IPS-20b (cell line): ENCODE data around the gene BCOR.

Source experiments
- H3K27ac ChIP-seq: one replicate; pipeline ENCODE4 v1.5.1; 2013; ENCODE audit warnings: low read length
- H3K27me3 ChIP-seq: 2 replicates; pipeline ENCODE4 v1.6.1; 2013; ENCODE audit warnings: mild to moderate bottlenecking, low read length, inconsistent platforms; ENCODE audit not compliant: insufficient read depth
- H3K36me3 ChIP-seq: 2 replicates; pipeline ENCODE4 v1.6.1; 2013; ENCODE audit warnings: low read depth, mild to moderate bottlenecking, inconsistent platforms, low read length, moderate library complexity; ENCODE audit not compliant: insufficient read depth
- H3K4me1 ChIP-seq: 2 replicates; pipeline ENCODE4 v1.6.1; 2013; ENCODE audit warnings: mild to moderate bottlenecking, control low read depth, inconsistent platforms, low read length, moderate library complexity; ENCODE audit not compliant: insufficient read depth
- H3K4me3 ChIP-seq: 2 replicates; pipeline ENCODE4 v1.5.1; 2013; ENCODE audit warnings: mild to moderate bottlenecking, low read length, inconsistent platforms
- H3K9ac ChIP-seq: 2 replicates; pipeline ENCODE4 v1.6.1; 2013; ENCODE audit warnings: low read depth, mild to moderate bottlenecking, inconsistent platforms, low read length, moderate library complexity
- H3K9me3 ChIP-seq: 2 replicates; pipeline ENCODE4 v1.6.1; 2013; ENCODE audit warnings: mild to moderate bottlenecking, low read depth, low read length, inconsistent platforms; ENCODE audit not compliant: insufficient read depth

The BCOR gene

DNA sequence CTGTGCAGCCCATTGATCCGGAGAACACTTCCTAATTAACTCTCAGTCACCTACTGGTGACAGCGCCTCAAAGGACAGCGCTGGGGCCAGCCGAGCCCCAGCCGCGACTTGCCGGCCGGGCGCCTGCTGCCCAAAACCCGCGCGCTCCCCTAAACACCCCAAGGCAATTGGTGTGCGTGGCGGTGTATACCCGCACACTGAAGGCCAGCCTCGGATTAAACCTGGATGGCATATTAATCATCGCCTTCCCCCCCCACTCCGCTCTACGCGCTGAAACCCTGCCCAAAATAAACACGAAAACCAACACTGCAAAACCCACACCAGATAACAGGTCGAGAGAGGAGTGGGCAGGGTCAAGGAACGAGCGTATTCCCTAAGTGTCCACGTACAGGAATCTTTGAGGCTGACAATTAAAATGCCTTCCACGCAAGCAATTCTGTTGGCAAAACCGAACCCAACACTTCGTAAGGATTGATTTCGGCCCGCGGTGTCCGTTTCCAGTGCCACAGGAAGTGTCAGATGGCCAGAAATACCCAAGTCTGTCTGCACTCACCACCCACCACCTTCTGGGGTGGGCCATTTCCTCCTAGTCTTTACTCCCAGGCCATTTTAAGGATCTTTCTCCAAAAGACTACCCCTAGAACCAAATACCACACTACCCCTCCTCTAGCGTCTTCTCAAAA is 2.7 kb downstream of the BCOR start:
- Histone ChIP-seq H3K27me3 (peaks cover 15% of the 10 kb centered on the region), H3K27ac (no peak overlapping the region), H3K9ac (peak overlapping the region; percentile 79; the same call in 1 of the 2 replicates), H3K9me3 (no peaks in the 10 kb centered on the region), H3K4me3 (peak overlapping the region; percentile 85), H3K4me1 (peaks cover 15% of the 10 kb centered on the region; the same call in 1 of the 2 replicates), H3K36me3 (no peaks in the 10 kb centered on the region)

DNA sequence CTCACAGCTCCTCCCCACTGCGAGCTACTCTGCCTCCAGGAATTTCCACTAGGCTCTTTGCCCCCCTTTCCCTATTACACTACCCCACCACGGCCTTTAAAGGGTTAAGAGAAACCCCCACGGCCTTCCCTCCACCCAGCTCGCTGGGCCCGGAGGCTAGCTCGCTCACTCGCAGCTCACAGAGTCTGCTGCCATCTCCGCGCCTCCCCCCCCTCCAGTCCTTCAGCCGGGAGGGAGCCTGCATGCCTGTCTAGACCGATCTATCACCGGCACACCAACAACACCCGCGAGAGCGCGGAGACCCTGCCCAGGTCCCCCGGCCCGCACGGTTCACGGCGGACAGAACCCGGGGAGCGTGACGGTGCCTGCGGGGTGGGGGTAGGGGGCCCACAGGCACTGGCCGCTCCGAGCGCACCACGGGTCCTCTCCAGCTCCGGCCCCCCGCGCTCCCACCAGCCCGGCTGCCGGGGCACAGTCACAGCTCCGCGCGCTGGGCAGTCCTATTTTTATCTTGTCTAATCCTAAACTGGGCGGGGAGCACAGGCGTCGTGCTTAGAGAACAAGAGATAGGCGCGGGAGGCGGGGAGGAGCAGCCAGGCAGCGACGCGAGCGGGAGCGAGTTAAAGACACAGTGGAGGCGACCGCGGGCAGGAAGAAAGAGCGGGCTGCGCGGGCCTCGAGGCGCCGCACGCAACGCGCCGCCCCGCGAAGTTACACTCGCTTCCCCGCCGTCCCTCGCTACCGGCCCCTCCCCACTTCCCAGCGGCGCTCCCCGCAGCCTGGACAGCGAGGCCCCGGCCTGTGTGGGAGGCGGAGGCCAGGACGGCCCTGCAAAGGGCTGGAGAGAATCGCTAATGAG is 3.5 kb downstream of the BCOR start:
- H3K4me3 ChIP-seq = peak overlapping the region; percentile 85
- H3K36me3 ChIP-seq = no peaks in the 10 kb centered on the region
- peak overlapping the region; percentile 79; the same call in 1 of the 2 replicates for H3K9ac ChIP-seq
- H3K27me3 ChIP-seq = peaks cover 11% of the 10 kb centered on the region; the same call in 1 of the 2 replicates
- no peaks in the 10 kb centered on the region for H3K9me3 ChIP-seq
- peaks cover 10% of the 10 kb centered on the region for H3K4me1 ChIP-seq
- H3K27ac ChIP-seq = no peak overlapping the region

DNA sequence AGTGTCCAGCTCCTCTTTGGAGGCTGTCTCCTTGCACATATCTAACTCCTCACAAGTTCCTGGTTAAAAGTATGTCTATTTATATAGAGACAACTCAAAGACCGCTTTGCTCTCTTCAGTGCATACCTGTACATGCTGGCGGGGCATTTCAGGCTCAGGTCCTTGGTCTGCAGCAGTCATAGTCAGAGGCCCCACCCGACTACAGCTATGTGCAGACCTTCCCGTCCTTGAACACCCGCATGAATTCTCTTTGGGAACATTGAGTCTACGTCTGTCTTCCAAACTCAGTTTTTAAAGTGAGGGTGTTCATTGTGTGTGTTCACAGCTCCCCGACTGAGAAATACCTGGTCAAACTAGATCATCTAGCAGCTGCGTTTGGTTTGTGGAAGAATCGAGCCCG is 4.2 kb downstream of the BCOR start:
- peak overlapping the region; percentile 79; the same call in 1 of the 2 replicates for H3K9ac ChIP-seq
- H3K9me3 ChIP-seq = no peaks in the 10 kb centered on the region
- H3K4me1 ChIP-seq = peaks cover 16% of the 10 kb centered on the region
- peak overlapping the region; percentile 85 for H3K4me3 ChIP-seq
- no peak overlapping the region for H3K27ac ChIP-seq
- H3K27me3 ChIP-seq = peaks cover 11% of the 10 kb centered on the region; the same call in 1 of the 2 replicates
- H3K36me3 ChIP-seq = no peaks in the 10 kb centered on the region

DNA sequence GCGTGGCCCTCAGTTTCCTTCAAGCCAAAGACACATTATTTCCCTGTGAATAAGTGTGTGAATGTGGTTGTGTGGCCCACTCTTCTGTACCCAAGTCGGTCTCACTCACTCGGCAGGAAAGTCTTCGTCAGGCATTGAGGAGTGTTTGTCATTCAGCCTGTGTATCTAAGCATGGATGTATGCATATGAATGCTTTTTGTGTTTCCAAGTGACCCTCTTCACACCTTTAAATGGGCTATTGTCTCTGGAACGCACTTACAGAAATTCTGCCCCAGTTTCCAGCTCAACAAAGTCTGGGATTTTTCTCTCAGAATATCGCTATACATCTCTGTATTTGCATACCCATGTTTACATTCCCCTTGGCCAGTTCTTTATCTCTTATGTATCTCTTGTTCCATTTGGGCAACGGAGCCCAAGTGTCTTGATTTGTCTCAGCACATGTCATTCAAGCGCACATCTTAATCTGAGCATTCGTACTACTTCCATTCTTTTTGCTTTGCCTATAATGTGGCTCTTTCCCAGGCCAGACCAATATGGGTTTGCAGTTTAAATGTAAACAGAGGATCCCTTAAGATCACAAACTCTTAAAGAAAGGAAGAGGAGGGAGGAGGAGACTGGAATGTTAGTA is 4.8 kb downstream of the BCOR start:
- H3K27ac ChIP-seq = peak overlapping the region; percentile 36
- H3K4me1 ChIP-seq = peaks cover 22% of the 10 kb centered on the region
- H3K4me3 ChIP-seq = peak overlapping the region; percentile 85
- H3K9ac ChIP-seq = peak overlapping the region; percentile 87
- H3K9me3 ChIP-seq = no peaks in the 10 kb centered on the region
- peaks cover 13% of the 10 kb centered on the region; the same call in 1 of the 2 replicates for H3K27me3 ChIP-seq
- H3K36me3 ChIP-seq = no peaks in the 10 kb centered on the region

DNA sequence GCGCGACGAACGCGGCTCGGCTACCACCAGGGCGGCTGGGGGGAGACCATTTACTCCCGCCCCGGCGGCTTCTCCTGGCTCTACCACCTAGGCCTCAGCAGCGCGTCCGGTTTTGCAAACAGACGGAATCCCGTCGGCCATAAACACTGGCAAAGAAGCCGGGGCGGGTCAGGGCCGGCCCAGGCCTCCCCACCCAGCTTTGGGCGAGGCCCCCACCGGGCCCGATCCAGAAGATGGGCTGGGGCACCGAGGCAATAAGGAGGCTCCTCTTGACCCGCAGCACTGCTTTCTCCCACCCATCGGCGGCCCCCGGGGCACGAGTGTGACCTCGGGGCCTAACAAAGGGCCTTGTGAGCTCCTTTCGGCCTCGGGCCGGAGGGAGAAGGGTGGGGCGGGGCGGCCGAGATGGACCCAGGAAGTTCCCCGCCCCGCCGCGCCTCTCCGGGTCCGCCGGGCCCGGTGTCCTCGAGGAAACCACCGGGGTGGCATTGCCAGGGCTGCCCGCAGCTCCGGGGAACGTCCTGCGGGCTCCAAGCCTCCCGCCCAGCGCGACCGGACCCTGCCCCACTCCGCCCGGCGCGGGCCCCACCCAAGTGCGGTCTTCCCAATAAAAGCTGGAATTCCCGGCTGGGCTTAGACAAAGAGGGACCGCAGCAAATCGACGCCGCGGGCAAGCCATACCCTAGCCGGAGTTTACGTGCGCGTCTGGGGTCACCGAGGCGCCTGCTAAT is 5.9 kb downstream of the BCOR start:
- Histone ChIP-seq H3K4me1 (peaks cover 30% of the 10 kb centered on the region), H3K36me3 (no peaks in the 10 kb centered on the region), H3K27ac (no peak overlapping the region), H3K27me3 (peaks cover 24% of the 10 kb centered on the region; the same call in 1 of the 2 replicates), H3K9ac (peak overlapping the region; percentile 87), H3K9me3 (no peaks in the 10 kb centered on the region), H3K4me3 (peak overlapping the region; percentile 85)

DNA sequence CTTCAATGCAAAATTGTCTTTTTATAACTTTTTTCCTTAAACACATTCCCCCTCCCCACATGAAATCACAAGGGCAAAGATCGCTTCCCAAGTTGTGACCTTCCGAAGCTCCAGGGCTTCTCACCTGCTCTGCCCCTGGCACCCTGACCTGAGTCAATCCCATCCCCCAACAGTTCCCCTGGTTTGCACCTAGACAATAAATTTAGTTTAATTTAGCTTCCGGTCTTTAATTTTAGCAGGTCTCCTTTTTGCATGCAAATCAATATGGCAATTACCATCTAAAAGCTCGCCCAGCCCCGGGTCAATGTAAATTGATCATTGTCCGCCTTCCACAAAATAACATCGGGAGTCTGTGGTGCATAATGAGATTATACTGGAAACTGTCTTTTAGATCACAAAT is 6.8 kb downstream of the BCOR start:
- H3K36me3 ChIP-seq = no peaks in the 10 kb centered on the region
- no peaks in the 10 kb centered on the region for H3K9me3 ChIP-seq
- peaks cover 33% of the 10 kb centered on the region; the same call in 1 of the 2 replicates for H3K27me3 ChIP-seq
- peaks cover 36% of the 10 kb centered on the region for H3K4me1 ChIP-seq
- peak overlapping the region; percentile 87 for H3K9ac ChIP-seq
- H3K27ac ChIP-seq = no peak overlapping the region
- H3K4me3 ChIP-seq = peak overlapping the region; percentile 85

DNA sequence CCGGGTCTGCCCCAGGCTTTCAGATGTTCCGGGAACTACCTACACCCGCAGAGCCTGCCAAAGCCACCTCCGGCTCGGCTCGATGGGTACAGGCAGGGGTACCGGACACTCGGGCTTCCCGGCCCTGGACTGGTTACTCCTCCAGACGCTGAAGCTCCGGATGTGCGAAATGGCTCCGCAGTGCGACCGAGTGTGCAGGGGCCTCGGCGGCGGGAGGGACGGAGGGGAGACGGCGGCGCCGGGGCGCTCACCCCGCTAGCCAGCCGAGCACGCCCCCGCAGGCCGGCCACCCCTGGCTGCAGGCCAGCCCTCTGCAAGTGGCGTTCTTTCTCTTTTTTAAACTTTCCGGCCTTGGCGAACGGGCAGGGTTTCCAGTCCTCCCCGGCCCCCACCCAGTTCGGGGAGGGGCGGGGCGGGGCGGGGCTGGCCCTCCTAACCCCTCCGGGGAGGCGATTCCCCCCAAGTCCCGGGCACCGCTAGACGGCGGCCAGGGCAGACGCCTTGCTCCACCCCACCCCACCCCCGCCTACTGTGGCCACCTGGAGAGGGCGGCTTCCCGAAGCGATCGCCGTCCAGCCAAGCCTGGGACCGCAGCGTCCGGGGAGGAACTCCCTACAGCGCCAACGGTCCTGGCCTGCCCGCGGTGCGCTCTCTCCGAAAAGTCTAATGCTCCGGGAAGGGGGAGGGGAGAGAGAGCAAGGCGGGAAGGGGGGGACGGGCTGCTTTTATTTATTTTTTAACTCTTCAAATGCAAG is 7.5 kb downstream of the BCOR start:
- H3K9ac ChIP-seq = peak overlapping the region; percentile 87; the same call in 1 of the 2 replicates
- H3K9me3 ChIP-seq = no peaks in the 10 kb centered on the region
- H3K4me3 ChIP-seq = peak overlapping the region; percentile 85; the same call in 1 of the 2 replicates
- H3K27me3 ChIP-seq = peaks cover 37% of the 10 kb centered on the region; the same call in 1 of the 2 replicates
- peaks cover 44% of the 10 kb centered on the region for H3K4me1 ChIP-seq
- no peak overlapping the region for H3K27ac ChIP-seq
- H3K36me3 ChIP-seq = no peaks in the 10 kb centered on the region

DNA sequence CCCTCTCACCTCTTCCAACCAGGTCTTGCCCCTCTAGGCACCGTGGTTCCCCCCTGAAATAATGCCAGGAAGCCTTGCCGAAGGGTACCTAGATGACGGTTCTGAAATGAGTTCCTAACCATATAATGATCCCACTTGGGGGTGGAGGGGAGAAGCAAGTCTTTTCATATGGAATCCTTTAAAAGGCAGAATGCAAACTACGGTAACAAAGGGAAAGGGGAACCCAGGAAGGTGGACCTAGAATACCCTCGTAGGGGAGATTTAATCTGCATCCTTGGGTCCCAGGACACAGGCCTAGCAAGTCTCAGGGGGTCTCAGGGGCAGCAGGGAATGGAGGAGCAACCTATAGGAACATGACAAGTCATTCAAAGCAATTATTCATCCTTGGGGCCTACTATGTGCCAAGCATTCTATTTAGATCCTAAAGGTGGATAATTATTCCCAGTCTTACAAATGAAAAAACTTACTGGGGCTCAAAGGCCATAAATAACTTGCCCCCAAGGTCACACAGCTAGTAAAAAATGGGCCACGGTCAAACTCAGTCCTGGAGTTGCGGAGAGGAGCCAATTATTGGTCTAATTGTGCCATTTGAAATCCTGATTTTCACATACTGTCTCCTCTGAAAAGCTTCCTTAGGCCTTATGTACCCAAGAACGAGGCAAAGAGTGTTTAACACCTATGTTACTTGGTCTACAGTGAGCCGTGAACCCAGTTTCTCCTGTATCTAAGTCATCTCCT is 8.8 kb downstream of the BCOR start:
- H3K9me3 ChIP-seq = no peaks in the 10 kb centered on the region
- no peak overlapping the region for H3K27ac ChIP-seq
- H3K4me1 ChIP-seq = peaks cover 54% of the 10 kb centered on the region
- H3K4me3 ChIP-seq = peak overlapping the region; percentile 85
- H3K9ac ChIP-seq = peak overlapping the region; percentile 53; the same call in 1 of the 2 replicates
- H3K27me3 ChIP-seq = peaks cover 46% of the 10 kb centered on the region; the same call in 1 of the 2 replicates
- H3K36me3 ChIP-seq = no peaks in the 10 kb centered on the region

DNA sequence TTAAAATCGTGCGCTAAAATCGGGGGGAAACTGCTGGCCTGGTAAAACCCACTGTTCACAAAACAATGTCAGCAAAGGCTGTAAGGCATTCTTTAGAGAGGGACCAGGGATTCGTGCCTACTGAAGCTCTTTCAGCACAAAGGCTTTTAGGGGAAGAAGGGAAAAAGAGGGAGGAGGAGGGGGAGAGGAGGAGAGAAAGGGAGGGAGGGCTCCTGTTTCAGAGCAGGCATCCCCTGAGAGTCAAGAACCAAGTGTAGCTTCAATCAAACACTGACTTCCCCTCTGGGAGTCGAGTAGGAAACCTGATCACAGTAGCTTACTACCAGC is 9.5 kb downstream of the BCOR start:
- Histone ChIP-seq H3K4me3 (peak overlapping the region; percentile 85), H3K27ac (no peak overlapping the region), H3K4me1 (peaks cover 50% of the 10 kb centered on the region), H3K36me3 (no peaks in the 10 kb centered on the region), H3K9me3 (no peaks in the 10 kb centered on the region), H3K9ac (peak overlapping the region; percentile 39; the same call in 1 of the 2 replicates), H3K27me3 (peaks cover 47% of the 10 kb centered on the region; the same call in 1 of the 2 replicates)
